Measurements from ENCODE around the gene HLTF.
"Not testable (repeated sequence)": the region's sequence is repeated elsewhere in the genome, so short reads cannot be mapped to it uniquely, and the experiment has no call there.

The HLTF gene

DNA sequence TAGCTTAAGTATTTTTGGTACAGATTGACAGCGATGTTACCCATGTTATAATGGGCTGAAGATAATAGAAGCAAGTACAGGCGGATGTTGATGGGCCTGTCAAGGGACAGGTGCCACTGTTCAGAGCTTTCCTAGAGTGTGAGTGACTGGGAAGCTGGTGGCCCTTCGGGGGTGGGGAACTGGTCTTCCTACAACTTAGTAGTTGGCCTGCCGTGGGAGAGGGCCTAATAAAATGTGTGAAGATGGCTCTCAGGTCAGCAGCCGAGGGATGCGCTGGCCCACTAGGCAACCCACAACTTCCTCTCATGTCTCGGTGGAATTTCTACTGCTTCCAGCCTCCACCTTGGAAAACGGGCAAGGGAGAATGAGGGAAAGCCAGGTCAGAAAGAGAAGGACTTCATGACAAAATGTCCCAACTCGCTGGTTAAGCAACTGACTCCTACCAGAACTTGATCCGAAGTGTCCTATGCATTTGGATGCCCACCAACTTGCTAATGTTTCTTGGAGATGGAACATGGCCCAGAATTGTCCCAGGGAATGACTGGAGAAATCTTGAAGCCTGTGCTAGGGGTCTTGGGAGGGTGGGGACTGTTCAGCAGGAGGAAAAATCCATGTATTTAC is 93.6 kb downstream of the HLTF start:
- no peak for DNase-seq (ENCODE audit: low read depth in 4 of 4, low spot score in 1 of 4)

DNA sequence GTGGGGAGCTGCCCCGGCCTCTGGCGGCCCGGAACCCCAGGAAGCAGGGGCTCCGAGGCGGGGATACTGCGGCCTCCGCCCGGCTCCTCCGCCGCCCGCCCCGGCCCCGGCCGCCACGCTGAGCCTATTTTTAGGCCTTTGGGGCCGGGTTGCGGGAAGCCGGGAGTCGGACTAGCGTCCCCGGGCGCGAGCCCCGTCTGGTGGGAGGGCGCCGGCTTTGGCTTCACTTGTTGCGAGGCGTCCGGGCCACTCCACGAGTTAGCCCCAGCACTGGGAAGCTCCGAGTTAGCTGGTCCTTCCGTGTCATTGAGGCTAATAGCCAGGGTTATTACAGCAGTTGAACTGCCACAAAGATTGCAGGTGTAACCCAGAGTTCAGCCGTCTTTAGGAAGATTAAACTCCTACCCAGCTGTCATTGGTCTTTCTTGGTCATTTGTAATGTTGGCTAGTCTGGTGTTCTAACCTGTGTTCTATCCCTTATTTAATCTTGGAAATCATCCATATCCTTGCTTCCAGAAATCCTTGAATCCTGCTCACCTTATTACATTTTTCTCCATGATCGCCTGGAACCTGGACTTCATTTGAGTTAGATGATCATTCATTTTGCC is 94.2 kb downstream of the HLTF start:
- peak in 2 of 4 experiments; percentile 7 to 18 for DNase-seq (ENCODE audit: low read depth in 4 of 4, low spot score in 1 of 4)

DNA sequence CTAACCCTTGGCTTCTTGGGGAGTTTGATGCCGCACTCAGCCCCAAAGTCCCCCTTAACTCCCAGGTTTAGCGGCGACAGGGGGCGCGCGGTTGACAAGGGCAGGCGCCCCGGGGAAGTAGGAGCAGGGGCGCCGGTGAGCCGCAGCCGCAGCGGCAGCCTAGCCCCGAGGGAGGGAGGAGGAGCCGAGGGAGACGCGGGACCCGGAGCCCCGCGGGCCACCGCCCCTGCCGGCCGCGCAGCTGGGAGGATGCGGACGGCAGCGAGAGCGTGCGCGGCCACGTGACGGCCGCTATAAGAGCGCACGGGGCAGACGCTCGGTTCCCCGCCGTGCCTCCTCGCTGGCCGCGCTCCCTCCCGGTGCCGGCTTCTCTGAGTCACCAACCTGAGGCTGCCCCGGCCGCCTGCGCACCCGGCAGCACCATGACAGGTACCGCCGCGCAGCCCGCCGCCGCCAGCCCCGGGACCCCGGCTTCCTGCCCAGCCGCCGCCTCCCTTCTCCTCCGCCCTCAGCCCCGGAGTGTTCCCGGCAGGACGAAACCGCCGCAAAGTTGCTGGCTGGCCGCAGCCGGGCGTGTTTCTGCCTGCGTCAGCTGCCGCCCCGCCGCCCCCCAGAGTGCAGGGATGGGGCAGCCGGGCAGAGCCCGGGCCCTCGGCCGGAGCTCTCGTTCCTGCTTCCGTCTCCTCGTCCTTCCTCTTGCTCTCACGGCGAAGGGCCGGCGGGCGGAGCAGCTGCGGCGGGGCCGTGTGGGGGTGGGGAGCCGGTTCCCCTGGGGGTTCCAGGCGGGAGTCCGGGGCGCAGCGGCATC is 94.9 kb downstream of the HLTF start, which contains the start of gene GYG1:
TSS of gene GYG1 (plus strand) at position 322 of the 808 bp plus-strand sequence. CDS start at position 423, 101 bp downstream.
- DNase-seq (ENCODE audit: low read depth in 4 of 4, low spot score in 1 of 4): peak; percentile 51 to 67 (median 61)

DNA sequence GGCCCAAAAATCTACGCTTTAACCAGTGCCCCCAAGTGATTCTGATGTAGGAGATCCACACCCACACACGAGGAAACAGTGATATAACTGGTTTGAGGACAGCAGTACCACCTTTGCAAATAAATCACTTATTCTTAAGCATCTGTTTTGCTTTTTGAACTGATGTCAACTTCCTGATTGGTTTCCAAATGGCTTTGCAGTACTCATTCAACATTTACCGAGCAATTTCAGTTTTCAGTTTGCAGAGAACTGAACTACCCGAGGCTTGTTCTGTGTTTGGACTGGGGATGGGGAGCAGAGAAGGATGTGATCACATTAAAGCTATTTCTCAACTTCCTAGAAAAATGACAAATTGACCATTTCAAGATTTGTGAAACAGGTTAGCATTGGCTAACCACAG is 96.1 kb downstream of the HLTF start:
- DNase-seq (ENCODE audit: low read depth in 4 of 4, low spot score in 1 of 4): no peak

DNA sequence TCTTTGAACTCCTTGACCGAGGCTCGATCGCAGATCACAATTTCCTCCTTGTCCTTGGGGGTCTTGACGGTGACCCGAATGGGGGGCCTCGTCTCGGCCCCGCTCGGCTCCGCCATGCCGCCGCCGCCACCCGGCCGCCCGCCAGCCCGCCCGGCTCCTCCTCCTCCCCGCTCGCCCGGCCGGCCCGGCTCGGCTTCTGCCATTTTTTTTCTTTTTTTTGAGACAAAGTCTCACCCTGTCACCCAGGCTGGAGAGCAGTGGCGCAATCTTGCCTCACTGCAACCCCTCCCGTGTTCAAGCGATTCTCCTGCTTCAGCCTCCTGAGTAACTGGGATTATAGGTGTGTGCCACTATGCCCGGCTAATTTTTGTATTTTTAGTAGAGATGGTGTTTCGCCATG is 98.8 kb downstream of the HLTF start:
- DNase-seq (ENCODE audit: low read depth in 4 of 4, low spot score in 1 of 4): not testable (repeated sequence)

DNA sequence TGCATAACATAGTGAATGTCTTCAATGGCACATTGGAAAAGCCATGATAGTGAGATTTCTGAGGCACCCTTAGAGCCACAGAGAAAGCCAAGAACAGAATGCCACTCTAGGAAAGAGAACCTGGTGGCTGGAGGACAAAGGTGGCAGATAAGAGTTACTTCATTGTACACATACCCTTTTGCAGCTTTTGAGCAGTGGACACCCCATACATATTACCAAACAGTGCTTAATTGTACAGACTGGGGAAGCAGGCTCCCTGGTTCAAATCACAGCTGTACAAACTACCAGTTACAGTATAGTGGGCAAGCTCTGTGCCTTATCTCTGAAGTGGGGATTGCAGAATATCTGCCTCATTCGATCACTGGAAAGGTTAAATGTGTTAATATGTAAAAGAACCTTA is 105.1 kb downstream of the HLTF start:
- DNase-seq (ENCODE audit: low read depth in 4 of 4, low spot score in 1 of 4): no peak
